Activated CD8-positive, alpha-beta memory T cell treated with anti-CD3 and anti-CD28 coated beads for 1 hour (primary cell): ENCODE results near the gene NOS1AP.

Source experiments
- DNase-seq, 2 donors: peaks; one replicate each; pipeline ENCODE4 v3.0.0-alpha.2; 2020; ENCODE audit warnings: low read depth in 1 of 2; ENCODE audit errors: extremely low read depth in 1 of 2

NOS1AP gene

GRCh38 chr1:162214202-162214601 lies 144.7 kb downstream of the NOS1AP start:
- DNase-seq: no peak

GRCh38 chr1:162215902-162216301 lies 146.4 kb downstream of the NOS1AP start:
- no peak for DNase-seq

- DNase-seq: no peak
Observed at GRCh38 chr1:162216604-162217003, 147.1 kb downstream of the NOS1AP start.

- DNase-seq: no peak
Observed at GRCh38 chr1:162217706-162218105, 148.2 kb downstream of the NOS1AP start.

- DNase-seq: no peak
Observed at GRCh38 chr1:162218546-162218945, 149.1 kb downstream of the NOS1AP start.

GRCh38 chr1:162218975-162219374 lies 149.5 kb downstream of the NOS1AP start:
- no peak for DNase-seq

GRCh38 chr1:162219461-162219860 lies 150.0 kb downstream of the NOS1AP start:
- DNase-seq: no peak

- DNase-seq: no peak
Observed at GRCh38 chr1:162220009-162220539, 150.6 kb downstream of the NOS1AP start.

GRCh38 chr1:162222014-162222413 lies 152.5 kb downstream of the NOS1AP start:
- DNase-seq: no peak

- no peak for DNase-seq
Observed at GRCh38 chr1:162222730-162223129, 153.2 kb downstream of the NOS1AP start.

GRCh38 chr1:162223488-162223887 lies 154.0 kb downstream of the NOS1AP start:
- no peak for DNase-seq

- DNase-seq: no peak
Observed at GRCh38 chr1:162224267-162224666, 154.8 kb downstream of the NOS1AP start.

- DNase-seq: no peak
Observed at GRCh38 chr1:162228586-162228985, 159.1 kb downstream of the NOS1AP start.

- no peak for DNase-seq
Observed at GRCh38 chr1:162229549-162229948, 160.1 kb downstream of the NOS1AP start.

- no peak for DNase-seq
Observed at GRCh38 chr1:162230096-162230495, 160.6 kb downstream of the NOS1AP start.

- DNase-seq: no peak
Observed at GRCh38 chr1:162230517-162230916, 161.0 kb downstream of the NOS1AP start.

GRCh38 chr1:162232034-162232711 lies 162.7 kb downstream of the NOS1AP start:
- no peak for DNase-seq

- no peak for DNase-seq
Observed at GRCh38 chr1:162233066-162233465, 163.6 kb downstream of the NOS1AP start.

GRCh38 chr1:162233937-162234336 lies 164.4 kb downstream of the NOS1AP start:
- DNase-seq: no peak

- DNase-seq: no peak
Observed at GRCh38 chr1:162234571-162234970, 165.1 kb downstream of the NOS1AP start.

- DNase-seq: no peak
Observed at GRCh38 chr1:162235241-162235800, 165.8 kb downstream of the NOS1AP start.

- DNase-seq: no peak
Observed at GRCh38 chr1:162236201-162236600, 166.7 kb downstream of the NOS1AP start.

GRCh38 chr1:162236618-162237017 lies 167.1 kb downstream of the NOS1AP start:
- DNase-seq: no peak
